ENCODE data around the gene EVPL. TPM values are rescaled to one million over a fixed set of nuclear protein-coding genes. Genes with fewer than 3 reads are reported as not detected.
"Not testable (repeated sequence)": the region's sequence is repeated elsewhere in the genome, so short reads cannot be mapped to it uniquely, and the experiment has no call there.

Gene EVPL
- not detected in 2 replicates for total RNA-seq (2014; rRNA removed; shearing (Covaris generic))

- DNase-seq (ENCODE audit: low read depth): no peak
These were observed at the start of gene EVPL for GRCh38 chr17:76027159-76027839. Gene EVPL, minus strand, starts transcription at chr17:76027306. Its CDS starts 108 bp downstream, at chr17:76027198.

- no peak for DNase-seq (ENCODE audit: low read depth)
These were observed 49.1 kb upstream of the EVPL start for GRCh38 chr17:76076146-76076764.

GRCh38 chr17:76075364-76076145, 48.4 kb upstream of the EVPL start:
- DNase-seq (ENCODE audit: low read depth): no peak

GRCh38 chr17:76074390-76075363, 47.6 kb upstream of the EVPL start, which contains the start of gene GALR2:
Gene GALR2, plus strand, starts transcription at chr17:76074781. Its CDS starts 103 bp downstream, at chr17:76074884.
- DNase-seq (ENCODE audit: low read depth): no peak

GRCh38 chr17:76072148-76072858, 45.2 kb upstream of the EVPL start, which contains the start of gene SRP68:
Gene SRP68, minus strand, starts transcription at chr17:76072517. Its CDS starts 26 bp downstream, at chr17:76072491.
- DNase-seq (ENCODE audit: low read depth): peak; percentile 89

- DNase-seq (ENCODE audit: low read depth): no peak
These were observed 44.5 kb upstream of the EVPL start for GRCh38 chr17:76071531-76072147.

GRCh38 chr17:76065775-76066174, 38.7 kb upstream of the EVPL start:
- DNase-seq (ENCODE audit: low read depth): no peak

- no peak for DNase-seq (ENCODE audit: low read depth)
These were observed 36.9 kb upstream of the EVPL start for GRCh38 chr17:76063875-76064546.

GRCh38 chr17:76058264-76058663, 31.2 kb upstream of the EVPL start:
- DNase-seq (ENCODE audit: low read depth): not testable (repeated sequence)

GRCh38 chr17:76056882-76057281, 29.8 kb upstream of the EVPL start:
- DNase-seq (ENCODE audit: low read depth): no peak

GRCh38 chr17:76054112-76054476, 27.0 kb upstream of the EVPL start:
- DNase-seq (ENCODE audit: low read depth): peak; percentile 55

GRCh38 chr17:76053246-76054111, 26.4 kb upstream of the EVPL start:
- DNase-seq (ENCODE audit: low read depth): peak; percentile 42

GRCh38 chr17:76051561-76051960, 24.5 kb upstream of the EVPL start:
- DNase-seq (ENCODE audit: low read depth): no peak

GRCh38 chr17:76050538-76051467, 23.7 kb upstream of the EVPL start:
- no peak for DNase-seq (ENCODE audit: low read depth)

GRCh38 chr17:76049836-76050537, 22.9 kb upstream of the EVPL start:
- no peak for DNase-seq (ENCODE audit: low read depth)

- DNase-seq (ENCODE audit: low read depth): no peak
These were observed 22.1 kb upstream of the EVPL start for GRCh38 chr17:76049239-76049638.

GRCh38 chr17:76048711-76049110, 21.6 kb upstream of the EVPL start:
- peak; percentile 47 for DNase-seq (ENCODE audit: low read depth)

Data from M059J (cell line).